ENCODE measurements around the gene DYNLRB1.
A peak's percentile ranks its signal among the peaks of the same experiment; 100 is the strongest.

Gene DYNLRB1

GRCh38 chr20:34549291-34549928 is 33.2 kb downstream of the DYNLRB1 start:
- no peak for TF ChIP-seq CTCF (IDR thresholded peaks at IDR 0.05; ENCODE audit: insufficient read depth, low read length, poor library complexity, severe bottlenecking)
- no peak overlapping the region for H3K4me3 ChIP-seq (replicated peaks; ENCODE audit: low read depth, low read length)
- H3K27me3 ChIP-seq (replicated peaks; ENCODE audit: control insufficient read depth, insufficient read depth, low read length), result no peaks in the 10 kb centered on the region
- DNase-seq (ENCODE audit: extremely low read depth, insufficient read length), result no peak
- no peaks in the 10 kb centered on the region for H3K36me3 ChIP-seq (ENCODE audit: control insufficient read depth, insufficient read depth, low read length)

GRCh38 chr20:34549929-34550305 is 33.7 kb downstream of the DYNLRB1 start:
- TF ChIP-seq CTCF (IDR thresholded peaks at IDR 0.05; ENCODE audit: insufficient read depth, low read length, poor library complexity, severe bottlenecking), result no peak
- no peak for DNase-seq (ENCODE audit: extremely low read depth, insufficient read length)
- no peaks in the 10 kb centered on the region for H3K27me3 ChIP-seq (replicated peaks; ENCODE audit: control insufficient read depth, insufficient read depth, low read length)
- H3K4me3 ChIP-seq (replicated peaks; ENCODE audit: low read depth, low read length), result no peak overlapping the region
- no peaks in the 10 kb centered on the region for H3K36me3 ChIP-seq (ENCODE audit: control insufficient read depth, insufficient read depth, low read length)

- no peaks in the 10 kb centered on the region for H3K27me3 ChIP-seq (replicated peaks; ENCODE audit: control insufficient read depth, insufficient read depth, low read length)
- DNase-seq (ENCODE audit: extremely low read depth, insufficient read length), result no peak
- H3K4me3 ChIP-seq (replicated peaks; ENCODE audit: low read depth, low read length), result no peak overlapping the region
- TF ChIP-seq CTCF (IDR thresholded peaks at IDR 0.05; ENCODE audit: insufficient read depth, low read length, poor library complexity, severe bottlenecking), result no peak
- no peaks in the 10 kb centered on the region for H3K36me3 ChIP-seq (ENCODE audit: control insufficient read depth, insufficient read depth, low read length)
Measured at GRCh38 chr20:34552569-34552968, 36.3 kb downstream of the DYNLRB1 start.

GRCh38 chr20:34553366-34553867 is 37.2 kb downstream of the DYNLRB1 start:
- Histone ChIP-seq H3K4me3 (replicated peaks; ENCODE audit: low read depth, low read length) (no peak overlapping the region), H3K36me3 (ENCODE audit: control insufficient read depth, insufficient read depth, low read length) (no peaks in the 10 kb centered on the region), H3K27me3 (replicated peaks; ENCODE audit: control insufficient read depth, insufficient read depth, low read length) (no peaks in the 10 kb centered on the region)
- DNase-seq (ENCODE audit: extremely low read depth, insufficient read length), result no peak
- no peak for TF ChIP-seq CTCF (IDR thresholded peaks at IDR 0.05; ENCODE audit: insufficient read depth, low read length, poor library complexity, severe bottlenecking)

- Histone ChIP-seq H3K4me3 (replicated peaks; ENCODE audit: low read depth, low read length) (peak overlapping the region; percentile 76), H3K27me3 (replicated peaks; ENCODE audit: control insufficient read depth, insufficient read depth, low read length) (no peaks in the 10 kb centered on the region), H3K36me3 (ENCODE audit: control insufficient read depth, insufficient read depth, low read length) (no peaks in the 10 kb centered on the region; the same call in 1 of the 2 replicates)
- no peak for DNase-seq (ENCODE audit: extremely low read depth, insufficient read length)
- TF ChIP-seq CTCF (IDR thresholded peaks at IDR 0.05; ENCODE audit: insufficient read depth, low read length, poor library complexity, severe bottlenecking), result no peak
Measured at GRCh38 chr20:34557936-34558319, 41.7 kb downstream of the DYNLRB1 start.
